GM18508 (cell line): ENCODE measurements around the gene C3AR1.
"Not testable (repeated sequence)": the region's sequence is repeated elsewhere in the genome, so short reads cannot be mapped to it uniquely, and the experiment has no call there.

Experiments used
- ATAC-seq: cut with Tn5 transposase; IDR thresholded peaks from one replicate; pipeline ENCODE4 v1.9.1; 2021; ENCODE audit warnings: moderate number of reproducible peaks; ENCODE audit not compliant: insufficient read depth, unreplicated experiment

Gene C3AR1

GRCh38 chr12:8065991-8066594, at the start of gene C3AR1:
Gene C3AR1, minus strand, starts transcription at chr12:8066359. Its CDS starts 6,174 bp downstream, at chr12:8060185.
- peak; percentile 81 for ATAC-seq

- not testable (repeated sequence) for ATAC-seq
Measured at GRCh38 chr12:8113117-8113516, 47.0 kb upstream of the C3AR1 start.

- no peak for ATAC-seq
Measured at GRCh38 chr12:8108808-8109398, 42.7 kb upstream of the C3AR1 start.

GRCh38 chr12:8099235-8099634, 33.1 kb upstream of the C3AR1 start:
- no peak for ATAC-seq

GRCh38 chr12:8096281-8096915, 30.2 kb upstream of the C3AR1 start:
- no peak for ATAC-seq

GRCh38 chr12:8093291-8093690, 27.1 kb upstream of the C3AR1 start:
- ATAC-seq, result no peak

- ATAC-seq, result no peak
Measured at GRCh38 chr12:8089716-8090115, 23.6 kb upstream of the C3AR1 start.

- not testable (repeated sequence) for ATAC-seq
Measured at GRCh38 chr12:8089277-8089676, 23.1 kb upstream of the C3AR1 start.

- ATAC-seq, result no peak
Measured at GRCh38 chr12:8088574-8088973, 22.4 kb upstream of the C3AR1 start.

- no peak for ATAC-seq
Measured at GRCh38 chr12:8087666-8088065, 21.5 kb upstream of the C3AR1 start.

- ATAC-seq, result not testable (repeated sequence)
Measured at GRCh38 chr12:8084351-8084750, 18.2 kb upstream of the C3AR1 start.

GRCh38 chr12:8082808-8083100, 16.6 kb upstream of the C3AR1 start:
- no peak for ATAC-seq

GRCh38 chr12:8081251-8081920, 15.2 kb upstream of the C3AR1 start:
- ATAC-seq, result peak; percentile 23

GRCh38 chr12:8080120-8080519, 14.0 kb upstream of the C3AR1 start:
- no peak for ATAC-seq

- ATAC-seq, result no peak
Measured at GRCh38 chr12:8078916-8079315, 12.8 kb upstream of the C3AR1 start.

GRCh38 chr12:8078398-8078797, 12.2 kb upstream of the C3AR1 start:
- no peak for ATAC-seq

GRCh38 chr12:8077207-8077606, 11.0 kb upstream of the C3AR1 start:
- no peak for ATAC-seq

- no peak for ATAC-seq
Measured at GRCh38 chr12:8076366-8076765, 10.2 kb upstream of the C3AR1 start.

GRCh38 chr12:8075935-8076334, 9.8 kb upstream of the C3AR1 start:
- no peak for ATAC-seq

GRCh38 chr12:8071820-8072219, 5.7 kb upstream of the C3AR1 start:
- not testable (repeated sequence) for ATAC-seq

- no peak for ATAC-seq
Measured at GRCh38 chr12:8069582-8069981, 3.4 kb upstream of the C3AR1 start.
